ENCODE measurements around the gene IGFBP4. TPM values are rescaled to one million over a fixed set of nuclear protein-coding genes. Genes with fewer than 3 reads are reported as not detected.

The IGFBP4 gene
- total and polyA plus RNA-seq, 2 of the 4 experiments (the other 2 are of a cell fraction), result 308 to 1,187 TPM

- Histone ChIP-seq H3K4me3 (ENCODE audit: insufficient read depth, low read depth, low read length) (no peak overlapping the region), H3K27me3 (ENCODE audit: control insufficient read depth, insufficient read depth, low read length) (peaks cover 4% of the 10 kb centered on the region; the same call in 1 of the 2 replicates), H2BK120ac (ENCODE audit: low read depth, low read length) (no peak overlapping the region), H4K8ac (ENCODE audit: low read depth in 2 of 2, low read length in 2 of 2) (no peak overlapping the region), H3K4ac (ENCODE audit: low read depth, low read length) (no peak overlapping the region), H2AFZ (replicated peaks; ENCODE audit: low read length, poor library complexity) (peak overlapping the region; percentile 48), H2BK5ac (ENCODE audit: low read depth, low read length, poor library complexity, severe bottlenecking) (no peak overlapping the region), H3K27ac (ENCODE audit: insufficient read depth, low read length) (no peak overlapping the region), H3K4me1 (ENCODE audit: control insufficient read depth, insufficient read depth, low read length) (no peaks in the 10 kb centered on the region), H4K5ac (ENCODE audit: low read depth, low read length) (no peak overlapping the region), H3K9me3 (ENCODE audit: control insufficient read depth, insufficient read depth, low read length) (no peaks in the 10 kb centered on the region), H3K23ac (ENCODE audit: low read depth, low read length) (no peak overlapping the region), H3K9me1 (ENCODE audit: insufficient read depth, low read length) (no peaks in the 10 kb centered on the region), H3K18ac (ENCODE audit: low read depth, low read length) (no peak overlapping the region), H3K36me3 (ENCODE audit: control insufficient read depth, insufficient read depth, low read length) (no peaks in the 10 kb centered on the region), H4K91ac (ENCODE audit: insufficient read depth, low read depth, low read length) (no peak overlapping the region), H3K14ac (replicated peaks; ENCODE audit: low read depth, low read length) (no peak overlapping the region), H2AK9ac (replicated peaks; ENCODE audit: low read depth, low read length, poor library complexity) (no peak overlapping the region), H2BK15ac (ENCODE audit: low read depth, low read length) (no peak overlapping the region), H3K56ac (ENCODE audit: extremely low read depth, insufficient read depth, low read length) (no peak overlapping the region), H2BK20ac (ENCODE audit: low read depth, low read length) (no peak overlapping the region), H3K79me1 (ENCODE audit: low read depth in 1 of 2, low read length in 2 of 2) (0 out of 4 replicates have a peak, but pooled peaks cover 0 to 2% of the 10 kb centered on the region in 2 experiments), H2AK5ac (ENCODE audit: low read depth, low read length) (no peak overlapping the region), H3K9ac (ENCODE audit: low read depth, low read length) (no peak overlapping the region), H4K20me1 (ENCODE audit: insufficient read depth, low read length) (no peaks in the 10 kb centered on the region), H3K4me2 (ENCODE audit: low read depth, low read length) (no peak overlapping the region)
- DNase-seq, result no peak
- ChIA-PET POLR2A (ENCODE audit: unreplicated experiment) (interaction anchor here (0.5 kb wide), 1 partner anchor 23 kb away, joined by 3 read pairs; no protein-coding TSS in a partner anchor), CTCF (interaction anchor here (0.5 to 0.6 kb wide), 2 partner anchors 18 to 53 kb away, joined by 3 read pairs; no protein-coding TSS in a partner anchor)
- no peak; the same call in 1 of the 2 replicates for ATAC-seq (ENCODE audit: low read depth)
- 60% methylated on average over 1 of the region's 3 CpGs; no CpG with 5 or more reads in 1 of the 2 experiments for WGBS, 2 experiments (ENCODE audit: extremely low coverage in 2 of 2, insufficient read length in 1 of 2)
- dilution Hi-C loops (cut with HindIII; ENCODE audit: low sequenced_read_pairs, unreplicated experiment), result no loop called here
- in situ Hi-C loops (cut with MboI; ENCODE audit: low sequenced_read_pairs), result no loop called here
- intact Hi-C loops (cut with micrococcal nuclease), result no loop called here
- TF ChIP-seq NFE2L2 (IDR thresholded peaks at IDR 0.05; ENCODE audit: low read depth, low read length), result no peak
- no peak for TF ChIP-seq USF2 (IDR thresholded peaks at IDR 0.05; ENCODE audit: low read depth, low read length)
- TF ChIP-seq RAD21 (IDR thresholded peaks at IDR 0.05; ENCODE audit: low read length), result no peak
- no peak for TF ChIP-seq RFX5 (IDR thresholded peaks at IDR 0.05; ENCODE audit: low read depth, low read length)
- TF ChIP-seq CTCF (conservative IDR thresholded peaks at IDR 0.05; ENCODE audit: low read depth, low read length), result no peak
- no peak for TF ChIP-seq CHD1 (IDR thresholded peaks at IDR 0.05; ENCODE audit: low read depth, low read length)
- TF ChIP-seq MAZ (IDR thresholded peaks at IDR 0.05; ENCODE audit: borderline replicate concordance, low read depth, low read length), result no peak
- TF ChIP-seq POLR2A (IDR thresholded peaks at IDR 0.05; ENCODE audit: low read depth, low read length), result no peak
- no peak for TF ChIP-seq MXI1 (IDR thresholded peaks at IDR 0.05; ENCODE audit: borderline replicate concordance, low read depth, low read length)
- TF ChIP-seq BHLHE40 (IDR thresholded peaks at IDR 0.05; ENCODE audit: low read depth, low read length), result no peak
- TF ChIP-seq SMC3 (IDR thresholded peaks at IDR 0.05; ENCODE audit: low read depth, low read length), result no peak
- no TSS peak for BruUV-seq (replicated peaks)
Measured at GRCh38 chr17:40422990-40423633, 20.1 kb upstream of the IGFBP4 start.
